HG02642 (cell line): Measurements from ENCODE around the gene ITGA11.

Source experiments
- ATAC-seq: cut with Tn5 transposase; IDR thresholded peaks from one replicate; pipeline ENCODE4 v1.9.1; 2021; ENCODE audit warnings: mild to moderate bottlenecking; ENCODE audit not compliant: unreplicated experiment, poor library complexity

The ITGA11 gene

GRCh38 chr15:68364028-68364659, 67.8 kb downstream of the ITGA11 start:
- no peak for ATAC-seq

- ATAC-seq, result no peak
Observed at GRCh38 chr15:68363353-68363752, 68.6 kb downstream of the ITGA11 start.

GRCh38 chr15:68362537-68363126, 69.3 kb downstream of the ITGA11 start:
- ATAC-seq, result no peak

- ATAC-seq, result no peak
Observed at GRCh38 chr15:68360721-68361120, 71.2 kb downstream of the ITGA11 start.

- no peak for ATAC-seq
Observed at GRCh38 chr15:68356778-68357177, 75.2 kb downstream of the ITGA11 start.

GRCh38 chr15:68354923-68355322, 77.0 kb downstream of the ITGA11 start:
- ATAC-seq, result no peak

- ATAC-seq, result no peak
Observed at GRCh38 chr15:68354268-68354667, 77.7 kb downstream of the ITGA11 start.

GRCh38 chr15:68353421-68354135, 78.4 kb downstream of the ITGA11 start:
- no peak for ATAC-seq

GRCh38 chr15:68352401-68353062, 79.4 kb downstream of the ITGA11 start:
- no peak for ATAC-seq

- ATAC-seq, result no peak
Observed at GRCh38 chr15:68349151-68349550, 82.8 kb downstream of the ITGA11 start.

- ATAC-seq, result no peak
Observed at GRCh38 chr15:68348606-68349005, 83.4 kb downstream of the ITGA11 start.

GRCh38 chr15:68348081-68348480, 83.9 kb downstream of the ITGA11 start:
- ATAC-seq, result no peak

- no peak for ATAC-seq
Observed at GRCh38 chr15:68347392-68347791, 84.6 kb downstream of the ITGA11 start.

GRCh38 chr15:68346979-68347378, 85.0 kb downstream of the ITGA11 start:
- ATAC-seq, result no peak

GRCh38 chr15:68345481-68345880, 86.5 kb downstream of the ITGA11 start:
- ATAC-seq, result no peak

- ATAC-seq, result no peak
Observed at GRCh38 chr15:68344600-68344999, 87.4 kb downstream of the ITGA11 start.

- ATAC-seq, result no peak
Observed at GRCh38 chr15:68343579-68344225, 88.3 kb downstream of the ITGA11 start.

GRCh38 chr15:68341760-68342725, 89.9 kb downstream of the ITGA11 start:
- no peak for ATAC-seq
